Fibroblast of the aortic adventitia (primary cell): Measurements from ENCODE around the gene SDK2. TPM values are rescaled to one million over a fixed set of nuclear protein-coding genes. Genes with fewer than 3 reads are reported as not detected.

Experiments used
- DNase-seq: peaks from one replicate; pipeline ENCODE4 v3.0.0-alpha.2; 2010; ENCODE audit warnings: low read depth
- H3K4me3 ChIP-seq: 2 replicates; pipeline ENCODE4 v1.5.1; 2011; ENCODE audit warnings: low read depth, mild to moderate bottlenecking, control low read depth, low read length, moderate library complexity
- total RNA-seq: library from RNA; depleted of rRNA; stranded (reverse); fragments of >200 nt; gene quantifications from 2 replicates; pipeline ENCODE4 v1.2.3, GENCODE V29; 2012; ENCODE audit warnings: low replicate concordance
- TF ChIP-seq, protein P1 (sequence below): IDR thresholded peaks from 2 replicates; pipeline ENCODE4 v1.5.1; 2011; ENCODE audit warnings: mild to moderate bottlenecking, low read length, control low read depth, inconsistent platforms; ENCODE audit not compliant: insufficient read depth

Gene SDK2
- total RNA-seq, 1 donor: not detected

DNA sequence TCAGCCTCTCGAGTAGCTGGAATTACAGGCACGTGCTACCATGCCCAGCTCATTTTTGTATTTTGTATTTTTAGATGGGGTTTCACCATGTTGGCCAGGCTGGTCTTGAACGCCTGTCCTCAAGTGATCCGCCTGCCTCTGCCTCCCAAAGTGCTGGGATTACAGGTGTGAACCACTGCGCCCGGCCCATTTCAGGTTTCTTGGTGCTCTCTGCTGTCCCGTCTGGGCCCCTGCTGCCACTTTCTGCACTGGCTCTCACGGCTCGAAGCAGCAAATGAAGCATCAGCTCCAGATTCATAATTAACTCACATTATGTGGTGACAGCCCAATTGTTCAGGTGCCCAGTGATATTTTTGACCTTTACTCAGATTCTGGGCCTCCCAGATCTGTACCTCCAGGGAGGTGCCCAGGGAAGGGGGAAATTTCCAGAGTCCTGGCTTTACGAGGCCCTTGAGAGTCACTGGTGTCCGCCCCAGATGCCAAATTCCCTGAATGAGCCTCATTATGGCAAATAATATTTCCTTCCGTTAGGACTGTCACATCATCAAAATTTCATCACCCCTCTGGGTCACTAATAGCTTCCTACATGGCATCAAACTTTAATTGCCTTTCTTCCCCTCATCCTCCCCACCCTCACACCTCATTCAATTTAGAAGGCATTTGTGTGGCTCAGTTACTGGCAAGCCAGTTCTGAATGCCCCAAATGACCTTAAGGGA is 9.0 kb downstream of the SDK2 start:
- TF ChIP-seq, protein P1, sequence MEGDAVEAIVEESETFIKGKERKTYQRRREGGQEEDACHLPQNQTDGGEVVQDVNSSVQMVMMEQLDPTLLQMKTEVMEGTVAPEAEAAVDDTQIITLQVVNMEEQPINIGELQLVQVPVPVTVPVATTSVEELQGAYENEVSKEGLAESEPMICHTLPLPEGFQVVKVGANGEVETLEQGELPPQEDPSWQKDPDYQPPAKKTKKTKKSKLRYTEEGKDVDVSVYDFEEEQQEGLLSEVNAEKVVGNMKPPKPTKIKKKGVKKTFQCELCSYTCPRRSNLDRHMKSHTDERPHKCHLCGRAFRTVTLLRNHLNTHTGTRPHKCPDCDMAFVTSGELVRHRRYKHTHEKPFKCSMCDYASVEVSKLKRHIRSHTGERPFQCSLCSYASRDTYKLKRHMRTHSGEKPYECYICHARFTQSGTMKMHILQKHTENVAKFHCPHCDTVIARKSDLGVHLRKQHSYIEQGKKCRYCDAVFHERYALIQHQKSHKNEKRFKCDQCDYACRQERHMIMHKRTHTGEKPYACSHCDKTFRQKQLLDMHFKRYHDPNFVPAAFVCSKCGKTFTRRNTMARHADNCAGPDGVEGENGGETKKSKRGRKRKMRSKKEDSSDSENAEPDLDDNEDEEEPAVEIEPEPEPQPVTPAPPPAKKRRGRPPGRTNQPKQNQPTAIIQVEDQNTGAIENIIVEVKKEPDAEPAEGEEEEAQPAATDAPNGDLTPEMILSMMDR: no peak
- no peak overlapping the region for H3K4me3 ChIP-seq
- no peak for DNase-seq

DNA sequence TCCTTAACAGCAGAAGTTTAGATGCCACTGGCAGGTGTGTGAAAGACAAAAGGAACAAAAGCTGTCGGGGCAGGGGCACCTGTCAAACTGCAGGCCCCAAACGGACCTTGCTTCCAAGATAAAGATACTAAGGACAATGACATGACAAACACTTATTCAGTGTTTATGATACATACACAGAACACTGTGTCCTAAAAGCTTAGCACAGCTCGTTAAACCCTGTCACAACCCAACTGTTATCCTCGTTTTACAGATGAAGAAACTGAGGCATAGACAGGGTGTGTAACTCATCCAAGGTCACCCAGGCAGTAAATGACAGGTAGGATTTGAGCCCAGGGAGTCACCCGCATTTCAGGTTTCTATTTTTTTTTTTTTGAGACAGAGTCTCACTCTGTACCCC is 9.6 kb downstream of the SDK2 start:
- TF ChIP-seq, protein P1: no peak
- no peak overlapping the region for H3K4me3 ChIP-seq
- DNase-seq: no peak

DNA sequence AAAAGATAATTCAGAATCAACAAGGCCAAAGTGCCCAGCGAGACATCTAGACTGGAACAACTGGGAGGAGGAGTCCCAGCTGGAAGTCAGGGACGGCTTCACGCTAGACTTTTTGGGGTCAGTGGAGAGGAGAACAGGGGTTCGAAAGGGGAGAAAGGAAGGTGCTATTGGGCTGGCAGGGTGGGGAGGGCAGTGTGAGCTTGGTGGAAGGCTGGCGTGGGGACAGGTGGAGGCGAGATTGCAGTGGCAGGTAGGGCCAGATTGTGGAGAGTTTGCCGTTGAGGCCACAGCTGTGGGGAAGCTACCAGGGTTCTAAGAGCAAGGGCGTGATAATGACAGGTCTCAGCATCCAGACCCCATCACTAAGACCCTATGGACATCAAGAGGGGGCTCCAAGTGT is 10.5 kb downstream of the SDK2 start:
- no peak overlapping the region for H3K4me3 ChIP-seq
- TF ChIP-seq, protein P1: no peak
- no peak for DNase-seq

DNA sequence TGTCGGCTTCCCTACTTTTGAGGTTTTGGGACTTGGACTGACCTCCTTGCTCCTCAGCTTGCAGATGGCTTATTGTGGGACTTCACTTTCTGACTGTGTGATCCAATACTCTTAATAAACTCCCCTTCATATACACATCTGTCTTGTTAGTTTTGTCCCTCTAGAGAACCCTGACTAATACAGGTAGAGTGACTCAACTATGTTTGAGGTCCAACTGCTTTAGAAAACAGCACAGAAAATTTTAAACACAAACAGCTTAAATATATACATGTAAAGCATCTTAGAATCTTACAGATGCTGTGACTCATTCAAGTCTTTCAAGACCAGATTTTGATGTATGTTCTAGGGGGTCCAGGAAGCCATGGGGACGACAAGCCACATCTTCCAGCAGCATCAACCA is 11.7 kb downstream of the SDK2 start:
- DNase-seq: no peak
- TF ChIP-seq, protein P1: no peak
- no peak overlapping the region for H3K4me3 ChIP-seq

DNA sequence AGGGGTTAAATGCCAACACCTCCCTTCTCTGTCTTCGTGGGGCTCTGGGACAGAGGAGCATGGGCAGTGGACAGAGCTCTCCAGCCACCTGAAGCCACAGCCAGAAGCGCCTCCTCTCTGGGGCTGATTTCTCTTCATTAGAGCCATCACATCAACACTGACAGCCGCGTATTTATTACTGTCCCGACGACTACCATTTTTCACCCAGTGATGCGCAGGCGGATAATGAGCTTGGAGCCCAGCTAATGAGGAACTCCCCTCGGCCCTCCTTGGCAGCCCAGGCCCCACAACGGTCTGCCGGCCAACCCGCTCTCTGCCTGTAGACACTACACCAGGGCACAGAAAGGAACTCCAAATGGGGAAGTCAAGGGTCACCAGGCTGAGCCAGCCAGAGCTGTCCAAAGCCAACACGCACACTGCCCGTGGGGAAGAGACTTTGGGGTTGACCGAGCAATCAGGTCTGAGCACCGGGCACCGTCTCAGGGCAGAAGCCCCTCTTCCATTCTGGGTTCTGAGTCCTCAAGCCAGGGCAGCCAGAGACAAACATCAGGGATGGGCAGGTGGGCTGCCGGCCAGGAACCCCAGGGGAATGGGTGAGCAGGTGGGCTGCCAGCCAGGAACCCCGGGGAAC is 13.2 kb downstream of the SDK2 start:
- TF ChIP-seq, protein P1: no peak
- no peak for DNase-seq
- H3K4me3 ChIP-seq: no peak overlapping the region

DNA sequence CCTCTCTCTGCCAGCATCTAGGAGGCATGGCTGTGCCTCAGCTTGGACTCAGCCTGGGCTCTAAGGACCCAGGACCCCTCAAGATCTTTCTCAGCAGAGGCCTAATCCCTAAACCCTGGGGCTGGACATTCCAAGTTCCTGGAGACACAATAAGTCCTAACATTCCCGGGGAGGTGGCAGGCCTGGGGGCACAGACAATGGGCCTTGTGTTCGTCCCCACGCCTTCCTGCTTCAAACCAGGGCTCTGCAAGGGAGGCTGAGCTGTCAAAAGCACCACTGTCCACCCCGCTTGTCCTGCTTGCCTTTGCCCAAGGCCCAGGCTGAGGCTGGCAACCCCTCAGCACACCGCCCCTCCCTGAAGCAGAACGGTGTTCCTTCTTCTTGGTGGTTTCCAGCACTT is 13.7 kb downstream of the SDK2 start:
- TF ChIP-seq, protein P1: no peak

More for the DNA sequence above, 13.7 kb downstream of the SDK2 start:
- no peak for DNase-seq
- no peak overlapping the region for H3K4me3 ChIP-seq
